Activated T-cell treated with anti-CD3 and anti-CD28 coated beads for 4 hours (primary cell): ENCODE measurements around the gene UBTF.
A peak's percentile ranks its signal among the peaks of the same experiment; 100 is the strongest.

Experiments
- DNase-seq: peaks from one replicate; pipeline ENCODE4 v3.0.0-alpha.2; 2020

Gene UBTF

DNA sequence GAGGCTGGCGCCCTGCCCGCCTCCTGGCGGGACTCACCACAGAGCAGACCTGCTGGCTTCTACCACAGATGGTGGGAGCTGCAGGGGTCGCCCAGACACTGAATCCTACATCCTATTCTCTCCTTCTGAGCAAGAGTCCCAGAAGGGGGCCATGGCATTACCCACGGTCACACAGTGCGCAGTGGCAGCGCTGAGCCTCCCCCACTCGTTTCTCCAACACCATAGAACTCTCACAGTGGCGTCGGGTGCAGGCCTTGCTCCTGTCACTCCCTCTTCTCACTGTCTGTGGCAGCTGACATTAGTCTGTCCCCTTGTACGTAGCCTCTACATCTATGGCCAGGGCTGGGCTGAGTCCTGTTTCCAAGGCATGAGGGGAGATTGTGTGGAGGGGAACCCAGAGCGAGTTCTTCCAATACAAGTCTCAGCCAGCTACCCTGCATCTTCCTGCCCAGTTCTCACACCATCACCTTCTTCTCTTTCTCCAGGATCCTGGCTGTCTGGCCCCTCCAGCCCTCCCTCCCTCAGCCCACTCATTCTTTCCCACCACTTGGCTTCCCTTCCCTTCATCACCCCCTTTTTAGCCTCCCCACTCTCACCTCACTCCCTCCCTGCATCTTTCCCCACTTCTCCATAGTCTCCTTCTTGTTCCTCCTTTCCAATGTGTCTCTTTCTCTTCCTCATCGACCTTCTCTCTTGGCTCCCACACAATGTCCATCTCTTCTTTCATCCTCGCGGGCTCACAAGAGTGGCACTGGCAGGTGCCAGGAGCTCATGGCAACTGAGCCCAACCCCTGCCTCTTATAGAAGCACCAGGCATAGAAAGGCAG is 5.9 kb downstream of the UBTF start:
- DNase-seq: no peak

DNA sequence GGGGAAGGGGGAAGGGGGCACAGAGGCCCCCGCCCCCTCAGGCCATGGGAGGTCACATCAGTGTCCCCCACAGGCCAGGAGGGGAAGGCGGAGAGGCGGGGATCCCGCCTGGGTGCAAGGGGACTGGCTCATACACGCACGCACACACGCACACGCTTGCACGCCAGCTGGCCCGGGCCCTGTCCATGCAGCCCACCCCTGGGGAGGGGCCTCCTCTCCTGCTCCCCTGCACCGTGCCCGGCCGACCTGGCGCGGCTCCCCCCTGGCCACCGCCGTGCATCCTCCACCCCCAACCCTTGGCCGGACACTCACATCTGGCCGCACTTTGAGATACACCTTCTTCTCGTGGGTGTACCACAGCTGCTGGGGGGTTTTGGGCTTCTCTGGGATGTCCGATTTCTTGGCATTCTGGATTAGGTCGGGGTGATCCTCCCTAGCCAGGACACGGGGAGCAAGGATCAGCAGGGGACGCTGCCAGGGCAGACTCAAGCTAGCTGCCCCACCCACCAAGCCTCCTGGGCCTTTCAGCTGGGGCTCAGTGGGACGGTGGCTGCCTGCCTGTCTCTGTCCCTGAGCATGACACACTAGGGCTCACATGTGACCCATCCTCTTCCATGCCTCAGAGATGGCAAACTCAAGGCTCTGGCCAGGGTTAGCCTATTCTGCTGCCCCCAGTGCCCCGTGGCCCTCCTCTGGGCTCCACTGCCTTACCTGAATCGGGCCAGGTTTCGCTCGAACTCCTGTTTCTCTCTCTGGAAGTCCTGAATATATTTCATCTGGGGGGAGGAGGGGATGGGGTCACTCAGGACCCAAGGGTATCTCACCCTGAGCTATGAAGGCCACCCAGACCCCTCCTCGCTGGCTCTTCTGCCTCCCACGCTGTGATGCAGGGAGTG is 6.7 kb downstream of the UBTF start:
- DNase-seq: no peak

DNA sequence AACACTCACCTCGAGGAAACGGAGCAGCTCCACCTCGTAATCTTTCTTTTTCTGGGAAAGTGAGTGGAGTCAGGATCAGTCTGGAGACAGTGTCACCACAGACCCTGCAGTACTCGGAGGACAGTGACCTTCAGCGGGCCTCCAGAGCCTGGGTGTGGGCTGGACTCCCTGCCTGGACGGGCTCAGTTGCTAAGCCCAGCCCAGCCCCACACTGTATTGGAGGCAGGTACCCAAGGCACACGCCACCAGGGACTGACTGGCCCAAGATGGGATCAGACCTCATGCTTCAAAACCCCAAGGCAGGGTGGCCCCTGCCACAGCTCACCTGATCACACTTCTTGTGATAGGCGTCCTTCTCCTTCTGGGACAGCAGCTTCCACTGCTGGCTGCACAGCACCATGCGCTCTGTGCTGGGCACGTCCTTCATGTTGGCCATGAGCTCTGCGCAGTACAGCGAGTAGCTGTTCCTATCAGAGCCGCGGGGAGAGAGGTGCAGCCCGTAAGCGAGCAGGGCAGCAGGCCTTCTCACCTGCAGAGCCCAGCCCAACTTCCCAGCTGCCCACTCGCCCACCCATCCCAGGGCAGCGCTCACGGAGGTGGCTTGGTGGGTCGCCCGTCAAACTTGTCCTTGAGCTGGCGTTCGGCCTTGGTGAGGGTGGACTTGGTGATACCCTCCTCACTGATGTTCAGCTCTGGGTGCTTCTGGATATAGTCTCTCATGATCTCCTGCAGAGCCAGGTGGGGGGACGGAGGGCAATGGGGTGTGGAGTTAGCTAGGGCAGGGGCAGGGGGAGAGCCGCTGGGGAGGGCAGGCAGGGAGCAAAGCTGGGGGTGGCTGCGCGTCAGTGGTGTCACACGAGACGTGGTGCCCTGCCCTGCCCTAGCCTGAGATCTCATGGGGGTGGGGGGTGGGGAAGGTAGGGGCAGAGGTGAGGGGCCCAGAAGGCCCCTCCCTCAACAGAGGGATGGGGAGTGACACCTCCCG is 7.9 kb downstream of the UBTF start:
- DNase-seq: no peak

DNA sequence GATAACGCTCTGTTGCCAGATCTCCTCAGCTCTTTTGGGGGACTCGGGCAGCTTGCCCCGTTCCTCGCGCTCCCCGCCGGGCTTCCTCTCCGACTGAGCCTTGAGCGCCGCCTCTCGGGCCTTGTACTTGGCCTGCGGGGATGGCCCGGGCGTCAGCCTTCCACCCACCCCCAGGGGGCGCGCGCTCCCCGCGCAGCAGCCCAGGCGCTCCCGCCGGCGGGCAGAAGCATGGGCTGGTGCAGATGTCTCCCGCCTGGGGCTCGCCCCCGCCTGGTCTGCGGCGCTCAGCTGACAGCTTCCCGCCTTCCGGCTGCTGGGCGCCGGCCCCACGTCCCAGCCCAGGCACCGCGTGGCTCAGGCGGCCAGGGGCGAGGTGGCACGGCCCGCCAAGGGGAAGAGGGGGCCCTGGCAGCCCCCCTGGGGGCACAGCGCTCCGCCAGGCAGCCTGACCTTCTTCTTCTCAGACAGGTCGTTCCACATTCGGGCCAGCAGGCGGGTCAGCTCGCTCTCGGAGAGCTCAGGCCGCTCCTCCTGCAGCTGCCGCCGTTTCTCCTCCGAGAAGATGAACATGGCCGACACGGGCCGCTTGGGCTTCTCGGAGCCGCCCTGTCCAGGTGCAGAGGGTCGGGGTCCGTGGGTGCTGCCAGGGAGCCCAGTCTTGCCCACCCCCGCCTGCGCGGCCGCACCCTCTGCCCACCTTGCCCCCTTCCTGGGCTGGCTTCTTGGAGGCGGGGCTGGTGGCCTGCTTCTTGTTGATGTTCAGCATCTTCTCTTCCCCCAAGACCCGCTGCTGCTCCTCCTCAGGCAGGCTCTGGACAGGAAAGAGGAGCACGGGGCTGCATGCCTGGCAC is 8.9 kb downstream of the UBTF start:
- peak; percentile 84 for DNase-seq

DNA sequence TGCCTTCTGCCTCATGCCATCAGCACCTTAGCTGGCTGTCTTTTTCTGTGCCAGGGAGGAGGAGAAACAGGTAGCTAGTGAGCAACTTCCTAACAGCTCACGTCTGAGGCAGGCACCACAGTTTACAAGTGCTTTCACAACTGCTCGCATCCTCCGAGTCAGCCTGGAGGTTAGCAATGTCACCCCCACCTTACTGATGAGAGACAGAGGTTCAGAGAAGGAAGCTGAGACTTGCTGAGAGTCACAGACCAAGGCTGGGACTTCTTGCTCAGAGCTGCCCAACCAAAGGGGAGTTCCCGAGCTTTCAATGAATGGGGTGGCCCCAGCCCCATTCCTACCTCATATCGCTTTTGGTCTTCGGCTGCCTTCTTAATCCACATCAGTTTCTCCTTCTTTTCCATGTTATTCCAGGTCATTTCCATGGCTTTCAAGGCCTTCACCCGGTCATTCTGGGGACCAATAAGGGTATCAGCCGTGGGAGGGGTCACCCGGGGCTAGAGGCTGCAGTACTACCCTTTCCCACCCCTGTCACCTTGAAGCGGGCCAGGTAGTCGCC is 9.6 kb downstream of the UBTF start:
- no peak for DNase-seq

DNA sequence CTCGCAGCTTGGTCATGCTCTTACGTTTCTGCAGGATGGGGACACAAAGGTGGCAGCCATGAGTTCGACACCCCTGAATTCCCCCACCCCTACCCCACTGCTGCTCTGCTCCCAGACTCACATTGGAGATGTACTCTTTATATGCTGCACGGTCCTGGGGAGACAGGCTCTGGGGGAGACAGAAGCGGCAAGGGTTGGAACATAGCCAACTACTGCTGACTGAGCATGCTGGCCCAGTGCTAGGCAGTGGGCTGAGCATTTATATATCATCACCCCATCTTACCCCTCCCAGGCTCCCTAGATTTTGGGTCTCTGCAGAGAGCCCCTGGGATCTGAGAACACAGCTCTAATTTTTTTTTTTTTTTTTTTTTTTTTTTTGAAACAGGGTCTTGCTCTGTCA is 11.7 kb downstream of the UBTF start:
- DNase-seq: no peak

DNA sequence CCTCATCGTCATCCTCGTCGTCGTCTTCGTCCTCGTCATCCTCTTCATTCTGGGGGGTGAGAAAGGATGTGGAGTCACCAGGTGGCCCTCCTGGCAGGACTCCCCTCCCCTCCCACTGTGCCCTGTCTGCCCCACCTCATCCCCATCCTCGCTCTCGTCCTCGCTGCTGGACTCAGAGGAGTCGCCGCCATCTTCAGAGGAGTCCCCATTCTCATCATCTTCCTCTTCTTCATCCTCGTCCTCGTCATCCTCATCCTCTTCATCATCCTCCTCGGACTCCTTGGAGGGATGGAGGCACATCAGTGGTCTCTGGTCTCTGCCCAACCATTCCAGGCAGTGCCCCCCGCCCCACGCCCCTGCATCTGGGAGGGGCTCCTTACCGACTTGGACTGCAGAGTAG is 12.2 kb downstream of the UBTF start:
- no peak for DNase-seq

DNA sequence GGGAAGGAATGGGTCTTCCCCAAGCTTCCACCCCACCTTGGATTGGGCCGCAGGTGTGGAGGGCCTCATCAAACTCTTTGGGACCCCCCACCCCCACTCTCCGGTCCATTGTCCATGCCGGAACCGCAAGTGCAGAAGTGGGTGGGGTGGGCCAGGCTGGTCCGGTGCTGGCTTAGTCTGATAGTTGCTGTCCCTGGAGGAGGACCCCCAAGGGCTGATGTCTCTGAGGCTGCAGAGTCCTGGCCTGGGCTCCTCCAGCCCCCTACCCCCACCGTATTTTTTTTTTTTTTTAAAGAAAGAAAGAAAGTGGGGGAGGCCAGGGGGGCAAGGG is 12.7 kb downstream of the UBTF start:
- DNase-seq: no peak

DNA sequence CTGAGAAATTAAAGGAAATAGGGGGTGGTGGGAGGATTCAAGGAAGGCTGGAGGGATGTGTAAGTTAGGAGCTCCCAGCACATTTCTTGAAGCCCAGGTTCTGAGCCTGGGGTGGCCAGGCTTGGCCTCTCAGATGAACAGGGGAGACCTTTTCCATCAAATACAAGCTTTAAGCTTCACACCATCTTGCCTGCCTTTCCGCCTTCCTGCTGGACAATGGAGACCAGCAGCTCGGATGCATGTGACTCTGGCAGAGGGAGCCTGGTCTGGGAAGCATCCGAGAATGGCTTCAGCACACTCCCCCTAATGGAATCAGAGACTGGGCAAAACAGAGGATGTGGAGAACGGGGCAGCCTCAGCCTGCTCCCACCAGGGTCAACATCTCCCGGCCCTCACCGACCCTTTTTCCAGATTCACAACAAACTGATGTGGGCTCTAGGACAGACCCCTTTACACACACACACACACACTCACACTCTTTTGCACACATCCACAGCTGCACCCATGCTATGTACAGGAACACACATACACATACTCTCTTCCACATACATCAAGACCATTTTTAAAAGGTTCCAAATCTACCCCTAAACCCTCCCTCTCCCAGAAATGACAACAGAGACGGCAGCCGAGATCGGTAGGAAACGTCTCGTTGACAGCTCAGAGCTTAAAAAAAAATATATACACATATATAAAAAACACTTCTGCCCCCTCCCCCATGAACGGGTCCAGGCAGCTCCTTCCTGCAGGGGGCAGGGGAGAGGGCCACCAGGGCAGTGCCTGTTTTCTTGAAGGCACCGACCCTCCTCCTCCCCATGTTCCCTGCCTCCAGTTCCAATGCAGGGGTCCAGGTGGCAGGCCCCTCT is 13.3 kb downstream of the UBTF start:
- no peak for DNase-seq

DNA sequence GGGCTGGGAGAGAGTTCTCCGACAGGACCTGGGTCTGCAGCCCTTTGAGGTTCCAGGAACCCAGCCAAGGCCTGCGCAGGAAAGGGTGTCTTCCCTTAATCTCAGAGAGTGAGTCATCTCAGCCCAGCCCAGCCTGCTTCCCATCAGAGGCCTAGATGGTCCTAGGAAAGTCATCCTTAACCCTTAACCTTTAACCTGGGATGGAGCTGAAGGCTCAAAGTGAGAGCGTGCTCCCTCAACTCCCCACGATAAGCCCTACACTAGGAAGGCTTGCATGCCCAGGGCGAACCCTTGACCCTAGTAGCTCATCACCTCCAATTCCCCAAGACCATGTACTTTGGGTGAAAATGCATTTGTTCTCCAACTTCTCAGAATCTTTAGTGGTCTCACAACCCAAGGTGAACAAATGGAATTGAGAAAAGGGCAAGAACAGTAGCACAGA is 15.0 kb downstream of the UBTF start:
- no peak for DNase-seq

DNA sequence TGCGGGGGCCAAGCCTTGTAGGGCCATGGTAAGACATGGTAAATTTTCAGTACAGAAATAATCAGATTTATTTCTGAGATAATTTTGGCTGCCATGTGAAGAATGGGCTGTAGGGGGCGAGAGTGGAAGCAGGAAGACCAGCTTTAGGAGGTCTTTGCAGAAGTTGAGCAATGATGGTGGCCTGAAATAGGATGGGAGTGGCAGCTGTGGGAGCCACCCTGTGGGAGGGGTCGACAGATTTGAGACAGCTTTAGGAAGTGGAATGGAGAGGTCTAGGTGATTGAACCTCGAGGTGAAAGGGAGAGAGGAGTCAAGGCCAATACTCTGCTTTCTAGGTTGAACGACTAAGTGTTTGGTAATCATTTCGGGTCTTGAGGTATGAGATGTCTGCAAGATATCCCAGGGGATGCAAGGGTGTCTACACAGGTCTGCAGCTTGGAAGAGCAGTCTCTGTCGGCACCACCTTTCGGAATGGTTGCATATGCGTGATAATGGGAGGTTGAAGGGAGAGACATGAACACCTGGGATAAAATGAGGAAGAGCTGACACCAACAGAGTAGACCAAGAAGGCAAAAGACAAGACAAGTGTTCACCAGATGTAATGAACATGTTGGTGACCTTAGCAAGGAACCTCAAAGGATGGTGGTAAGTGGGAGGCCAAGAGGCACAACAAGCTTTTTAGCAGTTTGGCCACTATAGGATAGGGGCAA is 15.6 kb downstream of the UBTF start:
- DNase-seq: peak; percentile 35

DNA sequence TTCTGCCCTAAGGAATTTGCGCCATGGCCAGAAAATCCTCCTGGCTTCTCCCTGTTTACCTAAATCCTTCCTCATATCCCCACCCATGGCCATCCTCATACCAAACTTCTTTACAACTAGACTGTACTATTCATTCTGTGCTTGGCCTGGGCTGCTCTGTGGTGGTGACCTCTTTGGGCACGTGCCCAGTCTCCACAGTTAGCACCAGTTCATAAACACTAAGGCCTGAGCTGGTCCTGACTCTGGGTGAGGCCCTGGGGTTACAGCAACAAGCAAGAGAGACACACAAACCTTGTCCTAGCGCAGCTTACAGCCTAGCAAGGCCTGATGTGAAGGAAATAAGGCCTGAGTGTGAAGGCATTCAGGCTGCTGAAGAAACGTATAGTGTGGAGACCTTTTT is 16.7 kb downstream of the UBTF start:
- DNase-seq: no peak

DNA sequence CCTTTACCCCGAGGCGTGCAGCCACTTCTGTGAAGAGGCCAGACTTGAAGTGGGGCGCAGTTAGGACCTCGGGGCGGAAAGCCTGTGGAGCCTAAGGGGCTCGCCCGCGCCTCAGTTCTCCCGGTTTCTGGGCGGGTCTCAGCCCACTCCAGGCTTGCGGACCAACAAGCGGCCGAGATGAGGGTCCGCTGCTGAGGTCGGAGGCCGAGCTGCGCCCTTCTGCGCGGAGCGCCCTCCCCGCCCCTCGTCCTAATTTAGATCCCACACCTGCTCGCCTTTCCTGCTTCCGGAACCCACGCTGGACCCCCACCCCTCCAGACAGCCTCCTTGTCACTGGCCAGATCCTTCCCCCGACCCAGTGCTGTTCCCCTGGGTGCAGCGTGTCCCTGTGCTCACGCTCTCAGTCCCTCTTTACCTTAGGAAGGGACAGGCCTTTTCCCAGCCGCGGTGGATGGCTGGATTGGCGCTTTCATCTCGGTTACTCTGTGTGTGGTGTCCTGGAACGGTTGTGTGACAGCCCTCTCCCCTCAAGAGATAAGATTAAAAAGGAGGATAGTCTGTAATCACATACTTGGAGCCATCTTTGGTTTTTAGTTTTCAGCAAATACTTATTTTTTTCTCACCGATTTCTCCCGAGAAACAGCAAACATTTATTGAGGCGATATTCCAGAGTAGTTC is 18.9 kb downstream of the UBTF start:
- no peak for DNase-seq

DNA sequence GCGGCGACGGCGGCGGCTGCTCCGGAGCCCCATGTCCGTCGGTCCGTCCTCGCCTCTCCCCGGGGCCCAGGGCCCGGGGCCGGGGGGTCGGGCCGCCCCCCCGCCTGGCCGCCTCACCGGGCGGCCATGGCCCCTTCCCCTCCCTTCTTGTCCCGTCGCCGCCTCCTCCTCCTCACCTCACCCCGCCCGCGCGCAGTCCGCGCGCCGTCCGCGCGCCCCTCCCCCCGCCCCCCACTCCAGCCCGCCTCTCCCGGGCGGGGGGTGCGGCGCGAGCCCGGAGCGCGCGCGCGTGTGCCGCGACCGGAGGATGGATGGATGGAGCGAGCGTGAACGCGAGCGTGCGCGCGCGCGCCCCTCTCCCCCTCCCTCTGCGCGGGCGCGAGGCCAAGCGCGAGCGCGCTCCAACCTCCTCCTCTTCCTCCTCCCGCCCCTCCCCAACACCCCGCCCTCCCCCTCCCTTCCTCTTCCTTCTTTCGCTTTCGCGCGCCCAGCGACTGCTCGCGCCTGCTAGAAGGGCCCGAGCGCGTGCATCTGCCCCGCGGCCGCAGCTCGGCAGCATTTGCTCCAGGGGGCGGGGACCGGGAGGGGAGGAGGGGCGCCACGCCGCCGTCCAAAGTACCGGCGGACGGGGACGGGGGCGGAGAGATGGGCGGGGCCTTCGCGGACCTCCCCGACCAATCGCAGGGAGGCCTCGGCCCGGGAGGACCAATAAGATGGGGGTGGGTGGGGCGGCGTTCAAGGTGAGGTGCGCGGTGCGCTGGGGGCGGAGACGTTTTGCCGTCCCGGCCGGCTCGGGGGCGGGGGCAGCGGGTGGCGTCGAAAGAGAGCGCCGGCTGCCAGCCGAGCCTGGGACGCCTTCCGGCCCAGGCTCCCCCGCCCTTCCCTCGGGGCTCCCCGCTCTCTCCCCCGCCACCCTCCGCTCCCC is 19.7 kb downstream of the UBTF start, which contains the start of gene ATXN7L3:
Gene ATXN7L3, minus strand, starts transcription at position 332 of the 925 bp plus-strand sequence. CDS start 1,814 bp downstream, outside the sequence.
- DNase-seq: peak; percentile 99

DNA sequence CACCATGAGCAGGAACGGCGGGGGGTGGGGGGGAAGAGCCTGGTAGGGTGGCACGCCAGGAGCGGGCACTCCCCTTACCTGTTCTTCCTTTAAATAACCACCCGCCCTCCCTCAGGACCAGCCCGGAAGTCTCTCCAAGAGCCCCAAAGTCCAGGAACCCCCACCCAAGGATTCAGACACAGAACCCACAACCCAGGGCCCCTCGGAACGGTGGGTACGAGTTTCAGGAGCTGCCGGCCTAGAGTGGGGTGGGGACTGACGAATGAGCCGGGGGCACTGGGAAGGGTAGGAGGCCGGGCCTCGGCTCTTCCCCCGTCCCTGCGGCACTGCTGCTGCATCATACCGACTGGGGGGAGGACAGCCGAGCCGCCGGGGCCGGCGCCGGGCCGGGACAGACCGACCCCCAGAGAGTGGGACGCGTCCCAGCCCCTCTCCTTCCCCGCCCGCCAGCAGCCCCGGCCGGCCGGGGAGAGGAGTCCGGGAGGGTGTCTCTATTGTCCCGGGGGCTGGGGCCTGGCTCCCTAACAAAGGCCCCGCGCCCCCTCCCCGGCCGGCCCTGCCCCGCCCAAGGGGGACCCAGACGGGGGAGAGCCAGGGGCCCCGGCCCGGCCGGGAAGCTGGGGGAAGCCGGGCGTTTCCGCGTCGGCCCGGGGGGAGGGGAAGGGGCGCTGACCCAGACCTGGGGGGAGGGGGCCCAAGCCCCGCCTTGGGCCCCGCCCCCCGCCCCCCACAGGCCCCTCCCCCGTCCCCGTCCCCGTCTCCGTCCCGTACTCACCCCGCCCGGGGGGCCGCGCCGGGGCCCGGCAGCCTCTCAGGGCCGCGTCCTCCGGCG is 20.5 kb downstream of the UBTF start:
- DNase-seq: peak; percentile 25

DNA sequence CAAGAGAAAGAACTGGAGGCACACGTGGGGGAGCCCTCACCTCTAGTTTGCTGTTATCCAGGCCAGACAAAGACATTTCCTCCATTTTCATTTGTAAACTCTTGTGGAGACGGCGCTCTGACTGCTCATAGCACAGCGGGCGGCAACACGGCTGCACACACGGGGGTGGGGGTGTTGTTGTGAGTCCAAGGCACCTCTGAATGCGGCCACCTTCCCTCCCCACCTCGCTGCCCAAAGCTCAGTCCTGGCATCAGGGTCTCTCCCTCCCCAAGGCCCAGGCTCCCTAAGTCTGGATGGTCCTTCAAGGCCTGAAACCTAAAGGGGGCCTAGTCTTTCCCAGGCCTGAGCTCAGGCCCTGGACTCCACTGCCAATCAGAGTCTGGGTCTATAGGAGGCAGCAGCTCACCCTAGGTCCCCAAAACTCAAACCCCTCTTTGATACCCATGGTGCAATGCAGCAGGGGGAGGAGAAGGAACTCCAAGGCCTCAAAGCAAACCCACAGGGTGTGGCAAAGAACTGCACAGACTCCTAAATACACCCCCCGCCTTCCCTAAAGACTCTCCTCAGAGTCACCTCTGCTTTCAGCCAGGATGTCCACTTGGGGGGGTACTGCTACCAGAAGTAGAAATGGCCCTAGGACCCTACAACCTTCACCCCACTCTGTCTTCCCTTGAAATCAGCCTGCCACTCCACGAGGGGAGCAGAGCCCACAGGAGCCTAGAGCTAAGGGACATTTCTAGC is 21.3 kb downstream of the UBTF start:
- no peak for DNase-seq
